PC-9 (cell line): ENCODE results near the gene SPTAN1. TPM values are rescaled to one million over a fixed set of nuclear protein-coding genes. Genes with fewer than 3 reads are reported as not detected.

Experiments used
- BruUV-seq: library from RNA; stranded (reverse); fragments of 400-500 nt; replicated peaks from 2 replicates; lab custom pipeline; 2021; lab: Mats Ljungman, UMichigan
- CTCF ChIA-PET: fragments of 300-600 bp; sonication (Branson Sonifier 250); formaldehyde crosslinking; loops from one replicate; lab custom pipeline; 2022; ENCODE audit warnings: antibody characterized with exemption; lab: Charles Lee
- POLR2A ChIA-PET: fragments of 300-600 bp; sonication (Branson Sonifier 250); formaldehyde crosslinking; loops from one replicate; lab custom pipeline; 2022; ENCODE audit warnings: antibody characterized with exemption; ENCODE audit not compliant: unreplicated experiment; lab: Charles Lee
- DNase-seq, 2 experiments: peaks; one replicate each; pipeline versions ENCODE4 v3.0.0 to v3.0.0-alpha.2; 2015 to 2022; ENCODE audit warnings: mixed read lengths in 1 of 2
- H2AFZ ChIP-seq: fragments of 200-600 bp; sonication (generic); 2 replicates; pipeline ENCODE4 v1.8.1; 2017; ENCODE audit warnings: antibody characterized with exemption
- H3F3A ChIP-seq: fragments of 200-600 bp; sonication (generic); 2 replicates; pipeline ENCODE4 v1.8.1; 2017; ENCODE audit warnings: antibody characterized with exemption, mild to moderate bottlenecking, low read depth; ENCODE audit not compliant: insufficient read depth
- H3K27ac ChIP-seq: fragments of 200-600 bp; sonication (generic); 2 replicates; pipeline ENCODE4 v1.6.1; 2016; ENCODE audit warnings: mixed run types
- H3K27me3 ChIP-seq: fragments of 200-600 bp; sonication (generic); 2 replicates; pipeline ENCODE4 v1.6.1; 2016; ENCODE audit warnings: low read depth, mixed run types; ENCODE audit not compliant: insufficient read depth
- H3K36me3 ChIP-seq: fragments of 200-600 bp; sonication (generic); 2 replicates; pipeline ENCODE4 v1.6.1; 2016; ENCODE audit warnings: low read depth, mixed run types
- H3K4me1 ChIP-seq: fragments of 200-600 bp; sonication (generic); replicated peaks from 2 replicates; pipeline ENCODE4 v1.6.1; 2016; ENCODE audit warnings: mixed run types; ENCODE audit not compliant: insufficient read depth
- H3K4me2 ChIP-seq: fragments of 200-600 bp; sonication (generic); 2 replicates; pipeline ENCODE4 v1.6.1; 2017; ENCODE audit warnings: mixed run types
- H3K4me3 ChIP-seq: fragments of 200-600 bp; sonication (generic); 2 replicates; pipeline ENCODE4 v1.6.1; 2016; ENCODE audit warnings: mixed run types
- H3K79me2 ChIP-seq: fragments of 200-600 bp; sonication (generic); 2 replicates; pipeline ENCODE4 v1.6.1; 2017; ENCODE audit warnings: low read depth, mixed run types
- H3K9me2 ChIP-seq: fragments of 200-600 bp; sonication (generic); 2 replicates; pipeline ENCODE4 v1.8.1; 2017; ENCODE audit warnings: mild to moderate bottlenecking; ENCODE audit not compliant: insufficient read depth
- H3K9me3 ChIP-seq: fragments of 200-600 bp; sonication (generic); 2 replicates; pipeline ENCODE4 v1.8.1; 2016; ENCODE audit warnings: low read depth; ENCODE audit not compliant: insufficient read depth
- H4K20me1 ChIP-seq: fragments of 200-600 bp; sonication (generic); 2 replicates; pipeline ENCODE4 v1.8.1; 2017; ENCODE audit not compliant: insufficient read depth
- CTCF ChIP-seq: fragments of 200-600 bp; sonication (generic); conservative IDR thresholded peaks from 2 replicates; pipeline ENCODE4 v1.6.1; 2017; ENCODE audit warnings: mixed run types, antibody characterized with exemption, mild to moderate bottlenecking, moderate library complexity
- EZH2 ChIP-seq: fragments of 200-600 bp; sonication (generic); IDR thresholded peaks from 2 replicates; pipeline ENCODE4 v1.8.0; 2017; ENCODE audit warnings: antibody characterized with exemption, low read depth
- intact Hi-C: fragments of 100-400 bp; cut with micrococcal nuclease; formaldehyde crosslinking; loops from one replicate; pipeline ENCODE4 v1.10.0; 2022; ENCODE audit not compliant: unreplicated experiment
- total RNA-seq: library from RNA; stranded (reverse); gene quantifications from 2 replicates; pipeline ENCODE4 v1.2.3, GENCODE V29; 2021

SPTAN1 gene
- total RNA-seq, 1 experiment from 2014 or later, result 214 TPM

GRCh38 chr9:128633057-128633456 lies 80.7 kb downstream of the SPTAN1 start:
- Histone ChIP-seq H3F3A (peaks cover 53% of the 10 kb centered on the region; the same call in 1 of the 2 replicates), H3K4me2 (no peak overlapping the region), H3K9me3 (no peaks in the 10 kb centered on the region), H3K4me3 (no peak overlapping the region), H3K27ac (no peak overlapping the region), H4K20me1 (no peaks in the 10 kb centered on the region), H3K4me1 (peaks cover 32% of the 10 kb centered on the region), H3K9me2 (no peaks in the 10 kb centered on the region), H2AFZ (no peak overlapping the region), H3K36me3 (peaks cover 11% of the 10 kb centered on the region), H3K27me3 (no peaks in the 10 kb centered on the region), H3K79me2 (no peaks in the 10 kb centered on the region)
- TF ChIP-seq EZH2, result no peak
- no peak for TF ChIP-seq CTCF
- ChIA-PET POLR2A (no interaction called here), CTCF (no interaction called here)
- intact Hi-C loops, result no loop called here
- BruUV-seq, result TSS peak; percentile 20
- DNase-seq, result no peak

- H3K4me1 ChIP-seq, result peaks cover 32% of the 10 kb centered on the region
- CTCF ChIA-PET, result interaction anchor here (0.6 kb wide), 1 partner anchor 304 kb away, joined by 6 read pairs; no protein-coding TSS in a partner anchor
- POLR2A ChIA-PET, result no interaction called here
- TF ChIP-seq CTCF (no peak), EZH2 (no peak)
- peaks cover 53% of the 10 kb centered on the region; the same call in 1 of the 2 replicates for H3F3A ChIP-seq
- H3K4me2 ChIP-seq, result no peak overlapping the region
- H3K27me3 ChIP-seq, result no peaks in the 10 kb centered on the region
- no peaks in the 10 kb centered on the region for H4K20me1 ChIP-seq
- H3K9me3 ChIP-seq, result no peaks in the 10 kb centered on the region
- no peak for DNase-seq
- intact Hi-C loops, result no loop called here
- H3K9me2 ChIP-seq, result no peaks in the 10 kb centered on the region
- no peak overlapping the region for H3K4me3 ChIP-seq
- TSS peak; percentile 40 for BruUV-seq
- H2AFZ ChIP-seq, result no peak overlapping the region
- no peaks in the 10 kb centered on the region for H3K79me2 ChIP-seq
- peaks cover 11% of the 10 kb centered on the region for H3K36me3 ChIP-seq
- no peak overlapping the region for H3K27ac ChIP-seq
These were observed 81.2 kb downstream of the SPTAN1 start for GRCh38 chr9:128633601-128634000.

- Histone ChIP-seq H3K27me3 (no peaks in the 10 kb centered on the region), H3K4me2 (no peak overlapping the region), H3K79me2 (no peaks in the 10 kb centered on the region), H3K9me2 (no peaks in the 10 kb centered on the region), H3K4me3 (no peak overlapping the region), H4K20me1 (no peaks in the 10 kb centered on the region), H3K9me3 (no peaks in the 10 kb centered on the region), H3K36me3 (peaks cover 11% of the 10 kb centered on the region), H3F3A (peaks cover 49% of the 10 kb centered on the region; the same call in 1 of the 2 replicates), H2AFZ (no peak overlapping the region), H3K27ac (no peak overlapping the region), H3K4me1 (peaks cover 32% of the 10 kb centered on the region)
- POLR2A ChIA-PET, result interaction anchor here (0.6 kb wide), 1 partner anchor 196 kb away, joined by 4 read pairs; the partner anchor contains the start of gene SPOUT1
- no peak for DNase-seq
- TF ChIP-seq EZH2 (no peak), CTCF (no peak)
- no TSS peak for BruUV-seq
- intact Hi-C loops, result loop anchor here (2.0 kb wide), 1 partner anchor 153 kb away; the partner anchor contains the start of gene TBC1D13
- CTCF ChIA-PET, result interaction anchor here (0.6 kb wide), 1 partner anchor 303 kb away, joined by 6 read pairs; no protein-coding TSS in a partner anchor
These were observed 81.7 kb downstream of the SPTAN1 start for GRCh38 chr9:128634111-128634510.
